PFSK-1 (cell line): Measurements from ENCODE around the gene MTHFSD.

Source experiments
- FOXP2 ChIP-seq: optimal IDR thresholded peaks from 2 replicates; pipeline ENCODE3; 2011; ENCODE audit warnings: borderline replicate concordance, control low read depth, inconsistent platforms; ENCODE audit not compliant: insufficient read depth; ENCODE audit errors: extremely low read length, extremely low read depth
- POLR2AphosphoS5 ChIP-seq: IDR thresholded peaks from 2 replicates; pipeline ENCODE4 v1.6.1; 2012; ENCODE audit warnings: low read depth, mild to moderate bottlenecking, control low read depth, low read length, moderate library complexity
- SIN3A ChIP-seq: IDR thresholded peaks from 2 replicates; pipeline ENCODE4 v1.6.1; 2012; ENCODE audit warnings: mild to moderate bottlenecking, low read length, moderate library complexity, borderline replicate concordance; ENCODE audit not compliant: insufficient read depth
- TAF1 ChIP-seq: IDR thresholded peaks from 2 replicates; pipeline ENCODE4 v1.6.1; 2012; ENCODE audit warnings: low read length, control low read depth, borderline replicate concordance; ENCODE audit not compliant: insufficient read depth
- TF ChIP-seq, protein P1 (sequence below), 2 experiments: IDR thresholded peaks; 2 replicates each; pipeline versions ENCODE4 v1.6.1 to v1.8.0; 2011 to 2012; ENCODE audit warnings: low read depth in 2 of 2, low read length in 2 of 2, control low read depth in 1 of 2, inconsistent platforms in 1 of 2, mild to moderate bottlenecking in 1 of 2, moderate library complexity in 1 of 2; ENCODE audit not compliant: insufficient read depth in 1 of 2

DNA sequence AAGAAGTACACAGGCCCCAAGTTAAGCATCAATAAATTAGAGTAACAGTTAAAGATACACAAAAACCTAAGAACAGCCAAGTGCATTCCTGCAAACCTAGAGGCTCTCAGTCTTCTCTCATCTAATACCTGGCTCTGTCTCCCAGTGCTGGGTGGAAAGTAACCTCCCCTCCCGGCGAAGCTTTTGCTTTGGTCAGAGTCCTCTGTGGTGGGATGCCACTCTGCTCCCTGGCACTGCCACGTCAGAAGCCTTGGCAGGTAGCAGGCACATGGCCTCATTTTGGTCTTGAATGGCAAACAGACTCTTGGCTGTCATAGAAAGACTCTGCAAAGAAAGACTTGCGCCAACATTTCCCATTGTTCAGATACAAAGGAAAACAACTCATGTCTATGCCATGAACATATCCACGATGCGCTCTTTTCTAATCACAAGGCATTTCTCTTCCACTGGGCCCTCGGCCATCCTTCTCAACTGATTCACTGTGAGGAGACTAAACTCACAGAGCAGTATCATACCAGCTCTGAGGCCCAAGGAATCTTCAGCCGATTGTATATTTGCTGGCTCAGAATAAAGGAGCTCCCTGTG is 21.2 kb downstream of the MTHFSD start:
- TF ChIP-seq POLR2AphosphoS5, result no peak
- no peak for TF ChIP-seq SIN3A
- TF ChIP-seq TAF1, result no peak
- TF ChIP-seq, protein P1, sequence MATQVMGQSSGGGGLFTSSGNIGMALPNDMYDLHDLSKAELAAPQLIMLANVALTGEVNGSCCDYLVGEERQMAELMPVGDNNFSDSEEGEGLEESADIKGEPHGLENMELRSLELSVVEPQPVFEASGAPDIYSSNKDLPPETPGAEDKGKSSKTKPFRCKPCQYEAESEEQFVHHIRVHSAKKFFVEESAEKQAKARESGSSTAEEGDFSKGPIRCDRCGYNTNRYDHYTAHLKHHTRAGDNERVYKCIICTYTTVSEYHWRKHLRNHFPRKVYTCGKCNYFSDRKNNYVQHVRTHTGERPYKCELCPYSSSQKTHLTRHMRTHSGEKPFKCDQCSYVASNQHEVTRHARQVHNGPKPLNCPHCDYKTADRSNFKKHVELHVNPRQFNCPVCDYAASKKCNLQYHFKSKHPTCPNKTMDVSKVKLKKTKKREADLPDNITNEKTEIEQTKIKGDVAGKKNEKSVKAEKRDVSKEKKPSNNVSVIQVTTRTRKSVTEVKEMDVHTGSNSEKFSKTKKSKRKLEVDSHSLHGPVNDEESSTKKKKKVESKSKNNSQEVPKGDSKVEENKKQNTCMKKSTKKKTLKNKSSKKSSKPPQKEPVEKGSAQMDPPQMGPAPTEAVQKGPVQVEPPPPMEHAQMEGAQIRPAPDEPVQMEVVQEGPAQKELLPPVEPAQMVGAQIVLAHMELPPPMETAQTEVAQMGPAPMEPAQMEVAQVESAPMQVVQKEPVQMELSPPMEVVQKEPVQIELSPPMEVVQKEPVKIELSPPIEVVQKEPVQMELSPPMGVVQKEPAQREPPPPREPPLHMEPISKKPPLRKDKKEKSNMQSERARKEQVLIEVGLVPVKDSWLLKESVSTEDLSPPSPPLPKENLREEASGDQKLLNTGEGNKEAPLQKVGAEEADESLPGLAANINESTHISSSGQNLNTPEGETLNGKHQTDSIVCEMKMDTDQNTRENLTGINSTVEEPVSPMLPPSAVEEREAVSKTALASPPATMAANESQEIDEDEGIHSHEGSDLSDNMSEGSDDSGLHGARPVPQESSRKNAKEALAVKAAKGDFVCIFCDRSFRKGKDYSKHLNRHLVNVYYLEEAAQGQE (IDR thresholded peaks at IDR 0.05; ENCODE audit: insufficient read depth in 1 of 2, low read depth in 2 of 2, low read length in 2 of 2), result no peak
- TF ChIP-seq FOXP2, result no peak
